T-helper 1 cell treated with Interleukin-12 subunit alpha and Interleukin-12 subunit beta and Interleukin-4 antibody, amounts not matched to agents 30 ng/mL and 1 ng/mL, for 36 hours (primary cell): ENCODE results near the gene KIF26A. TPM values are rescaled to one million over a fixed set of nuclear protein-coding genes. Genes with fewer than 3 reads are reported as not detected.

ENCODE experiments used
- intact Hi-C: fragments of 100-400 bp; cut with micrococcal nuclease; formaldehyde crosslinking; loops from one replicate; pipeline ENCODE4 v1.15.1; 2024
- total RNA-seq: library from RNA; stranded (reverse); gene quantifications from 2 replicates; pipeline ENCODE4 v1.2.3, GENCODE V29; 2022

KIF26A gene
- total RNA-seq, 1 donor from 2014 or later = 0.66 TPM

- intact Hi-C loops = no loop called here
Observed at GRCh38 chr14:104190396-104191000, 52.1 kb downstream of the KIF26A start.

DNA sequence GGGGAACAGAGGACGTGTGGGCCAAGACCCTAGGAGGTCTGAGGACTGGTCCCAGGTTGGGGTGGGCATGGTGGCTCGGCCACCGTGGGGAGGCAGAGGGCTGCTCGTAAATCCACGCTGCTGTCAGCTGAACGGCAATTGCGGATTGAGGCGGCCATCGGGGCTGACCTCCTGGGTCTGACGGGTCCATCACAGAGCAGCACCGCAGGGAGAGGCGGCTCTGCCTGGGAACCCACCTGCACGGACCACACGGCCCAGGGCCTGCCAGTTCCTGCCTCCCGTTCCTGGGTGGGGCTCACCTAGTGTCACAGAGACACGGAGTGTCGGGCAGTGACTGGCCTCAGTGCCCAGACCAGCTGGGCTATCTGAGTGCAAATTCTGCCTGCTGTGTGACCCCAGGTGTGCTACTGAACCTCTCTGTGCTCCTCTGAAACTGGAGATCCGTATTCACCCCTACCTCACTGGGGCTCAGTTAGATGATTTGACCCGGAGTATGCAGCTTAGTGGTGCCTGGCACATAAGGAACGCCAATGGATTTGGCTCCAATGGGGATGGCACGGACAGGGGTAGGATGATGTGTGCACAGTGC is 53.1 kb downstream of the KIF26A start:
- intact Hi-C loops = no loop called here

DNA sequence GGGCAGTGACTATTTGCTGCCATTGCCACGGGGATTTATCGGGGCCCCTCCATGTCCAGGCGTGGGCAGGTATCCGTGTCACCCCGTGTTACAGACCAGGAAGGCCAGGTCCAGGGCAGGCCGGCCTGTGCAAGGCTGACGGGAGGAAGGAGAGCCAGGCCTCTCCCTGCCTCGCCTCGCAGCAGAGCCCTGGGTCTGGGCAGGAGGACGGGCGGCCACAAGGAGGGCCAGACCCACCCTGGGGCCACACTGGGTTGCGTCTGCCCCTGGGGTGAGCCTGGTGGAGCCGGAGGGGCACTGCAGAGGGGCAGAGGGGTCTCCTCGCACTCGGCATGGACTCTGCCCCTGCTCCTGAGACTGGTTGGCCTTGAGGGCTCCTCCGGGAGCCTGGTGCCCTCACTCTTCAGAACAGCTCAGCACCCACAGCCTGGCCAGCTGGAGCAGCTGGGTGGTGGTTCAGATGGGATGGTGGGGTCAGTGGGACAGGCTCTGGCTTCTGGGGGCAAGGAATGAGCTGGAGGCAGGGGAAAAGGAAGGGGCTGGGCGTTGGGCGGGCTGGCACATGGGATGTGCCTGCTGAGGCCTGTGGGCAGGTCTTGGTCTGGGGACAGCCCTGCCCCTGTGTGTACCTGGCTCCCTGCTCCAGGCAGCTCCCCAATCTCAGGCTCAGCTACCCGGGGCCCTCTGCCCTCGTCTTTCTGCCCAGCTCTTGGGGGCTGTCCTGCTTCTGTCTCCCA is 53.9 kb downstream of the KIF26A start:
- intact Hi-C loops = no loop called here

DNA sequence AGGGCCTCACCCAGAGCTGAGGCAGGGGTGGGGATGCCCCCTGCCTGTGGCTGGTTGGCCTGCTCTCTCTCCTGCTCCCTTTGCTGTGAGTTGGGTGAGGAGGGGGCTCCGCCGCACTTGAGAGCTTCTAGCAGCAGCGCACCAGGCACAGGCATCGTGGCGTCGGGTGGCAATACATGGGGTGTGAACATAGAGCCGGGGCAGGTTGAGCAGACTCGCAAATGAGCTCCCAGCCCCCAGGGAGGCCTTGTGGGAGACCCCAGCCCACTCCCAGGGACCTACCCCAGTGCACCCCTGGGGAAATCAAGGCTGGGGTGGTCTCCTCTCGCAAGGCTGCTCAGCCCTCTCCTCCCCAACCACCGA is 54.5 kb downstream of the KIF26A start:
- intact Hi-C loops = no loop called here

DNA sequence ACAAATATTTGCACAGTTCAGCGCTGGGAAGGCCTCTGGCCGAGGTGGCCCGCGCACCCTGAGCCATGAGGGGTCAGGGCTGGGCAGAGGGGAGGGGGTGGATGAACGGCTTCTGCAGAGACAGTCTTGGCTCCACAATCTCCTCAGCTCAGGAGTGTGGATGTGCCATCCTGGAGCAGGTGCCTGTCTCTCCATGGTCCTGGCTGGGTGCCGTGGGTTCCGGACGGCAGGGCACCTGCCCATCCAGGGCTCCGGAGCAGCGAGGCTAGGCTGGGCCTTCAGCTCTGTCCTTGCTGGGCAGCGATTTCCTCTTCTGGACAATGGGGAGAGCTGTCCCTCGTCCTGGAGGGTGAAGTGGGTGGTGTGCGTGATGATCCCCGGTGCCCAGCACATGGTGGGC is 55.6 kb downstream of the KIF26A start:
- intact Hi-C loops = no loop called here

- intact Hi-C loops = no loop called here
Observed at GRCh38 chr14:104194716-104195115, 56.3 kb downstream of the KIF26A start.

DNA sequence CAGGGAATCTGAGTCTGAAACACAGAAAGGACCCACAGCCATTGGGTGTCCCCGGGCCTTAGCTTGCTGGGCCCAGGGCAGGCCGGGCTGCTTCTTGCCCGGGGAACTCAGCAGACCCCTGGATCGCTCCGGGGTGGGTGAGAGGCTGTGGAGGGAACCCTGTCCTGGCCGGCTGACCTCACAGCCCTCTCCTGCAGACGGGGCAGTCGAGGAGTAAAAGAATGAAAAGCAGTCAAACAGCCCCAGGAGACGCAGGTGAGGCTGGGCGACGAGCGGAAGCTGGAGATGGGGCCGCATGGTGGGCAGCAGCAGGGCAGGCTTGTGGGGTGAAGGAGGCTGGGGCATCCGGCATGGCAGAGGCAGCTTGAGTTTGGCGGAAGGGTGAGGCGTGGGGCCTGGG is 57.0 kb downstream of the KIF26A start:
- intact Hi-C loops = no loop called here

- intact Hi-C loops = no loop called here
Observed at GRCh38 chr14:104195878-104196277, 57.5 kb downstream of the KIF26A start.

DNA sequence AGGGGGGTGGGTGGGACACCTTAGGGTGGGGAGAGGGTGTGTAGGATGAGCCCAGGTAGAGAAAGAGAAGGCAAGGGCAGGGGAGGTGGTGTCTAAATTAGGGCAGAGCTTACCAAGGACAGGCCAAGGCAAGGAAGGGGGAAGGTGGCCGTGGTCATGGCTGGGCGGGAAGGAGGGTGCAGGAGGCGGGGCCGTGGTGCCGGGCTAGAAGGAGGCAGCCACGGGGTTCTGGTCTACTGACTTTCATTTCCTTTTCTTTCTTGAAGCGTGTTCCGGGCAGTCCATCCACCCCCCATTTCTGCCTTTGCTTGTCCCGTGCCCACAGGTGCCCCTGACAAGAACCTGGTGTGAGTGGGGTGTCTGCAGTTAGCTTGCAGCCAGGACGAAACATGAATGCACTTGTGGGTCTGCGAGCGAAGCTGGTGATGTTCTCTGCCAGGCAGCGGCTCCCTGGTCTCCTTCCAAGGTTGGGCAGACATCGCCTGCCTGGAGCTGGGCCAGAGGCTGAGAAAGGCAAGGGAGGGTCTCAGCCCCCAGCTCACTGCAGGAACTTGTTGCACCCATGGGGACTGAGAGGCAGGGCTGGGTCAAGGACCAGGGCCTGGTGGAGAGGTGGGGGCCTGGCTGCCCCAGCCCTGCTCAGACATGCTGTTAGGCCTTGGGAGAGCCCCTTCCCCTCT is 58.2 kb downstream of the KIF26A start:
- intact Hi-C loops = no loop called here

GRCh38 chr14:104197449-104198247 is 59.3 kb downstream of the KIF26A start:
- intact Hi-C loops = no loop called here

GRCh38 chr14:104199266-104199895 is 61.0 kb downstream of the KIF26A start:
- intact Hi-C loops = no loop called here

DNA sequence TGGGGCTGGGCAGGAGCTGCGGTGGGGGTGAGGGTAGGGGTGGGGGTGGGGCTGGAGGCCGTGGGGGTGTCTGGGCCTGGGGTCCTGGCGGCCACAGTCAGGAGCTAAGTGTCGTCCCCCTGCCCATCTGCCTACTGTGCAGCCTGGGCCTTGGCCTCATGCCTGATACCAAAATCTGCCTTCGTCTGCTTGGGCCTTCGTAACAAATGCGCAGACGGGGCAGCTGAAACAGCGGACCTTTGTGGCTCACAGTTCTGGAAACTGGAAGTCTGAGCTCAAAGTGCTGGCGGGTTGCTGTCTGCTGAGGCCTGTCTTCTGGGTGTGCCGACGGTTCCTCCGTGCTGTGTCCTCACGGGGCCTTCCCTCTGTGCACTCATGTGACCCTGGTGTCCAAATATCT is 61.7 kb downstream of the KIF26A start:
- intact Hi-C loops = no loop called here

DNA sequence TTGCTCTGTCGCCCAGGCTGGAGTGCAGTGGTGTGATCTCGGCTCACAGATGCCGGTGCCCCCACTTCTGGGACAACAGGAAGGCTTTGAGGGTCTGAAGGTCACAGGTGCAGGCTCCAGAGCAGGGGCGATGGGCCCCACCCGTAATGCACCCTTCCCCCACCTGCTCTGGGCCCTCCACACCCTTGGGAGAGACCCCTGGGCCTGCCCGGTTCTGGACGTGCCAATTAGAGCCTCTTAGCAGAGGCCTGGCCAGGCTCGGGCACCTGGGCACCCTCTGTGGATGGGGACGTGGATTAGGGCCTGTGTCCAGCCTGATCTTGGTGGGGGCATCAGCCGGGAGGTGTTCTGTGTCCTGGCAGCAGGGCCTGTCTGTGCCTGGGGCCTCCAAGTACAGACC is 62.2 kb downstream of the KIF26A start:
- intact Hi-C loops = no loop called here

DNA sequence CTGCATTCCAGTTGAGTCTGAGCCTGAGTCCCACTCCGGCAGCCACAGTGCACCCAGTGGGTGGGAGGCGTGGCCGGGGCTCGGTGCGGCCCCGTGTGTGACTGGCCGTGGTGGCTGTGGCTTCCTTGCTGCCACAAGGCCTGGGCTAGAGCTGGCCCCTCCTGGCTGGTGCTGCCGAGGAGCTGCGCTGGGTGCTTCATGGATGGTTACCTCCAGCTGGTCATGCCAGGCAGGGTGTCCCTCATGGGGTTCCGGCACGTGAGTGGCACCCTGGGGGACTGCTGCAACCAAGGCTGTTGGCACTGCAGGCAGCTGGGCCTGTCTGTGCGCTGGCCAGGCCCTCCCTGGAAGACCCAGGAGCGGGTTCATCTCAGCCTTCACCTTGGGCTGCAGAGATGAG is 62.7 kb downstream of the KIF26A start:
- intact Hi-C loops = no loop called here

DNA sequence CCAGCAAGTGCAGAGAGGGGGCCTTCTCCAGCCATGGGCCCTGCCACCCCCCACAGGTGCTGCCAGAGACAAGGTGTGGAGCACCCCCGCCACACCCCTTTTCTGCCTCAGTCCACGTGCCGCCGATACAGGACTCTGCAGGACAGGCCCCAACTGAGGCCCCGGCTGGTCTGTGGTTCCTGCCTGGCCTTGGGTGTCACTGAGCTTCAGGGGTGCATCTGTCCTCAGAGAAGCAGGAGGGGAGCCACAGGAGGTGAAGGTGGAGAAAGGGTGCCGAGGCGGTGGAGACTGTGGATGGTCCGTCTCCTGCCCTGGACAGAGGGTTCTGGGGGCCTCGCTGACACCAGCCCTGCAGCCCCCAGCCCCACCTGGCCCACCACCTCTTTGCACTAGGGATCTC is 63.1 kb downstream of the KIF26A start:
- intact Hi-C loops = no loop called here

- intact Hi-C loops = no loop called here
Observed at GRCh38 chr14:104202259-104203070, 64.1 kb downstream of the KIF26A start.

GRCh38 chr14:104203071-104203425 is 64.7 kb downstream of the KIF26A start:
- intact Hi-C loops = no loop called here

GRCh38 chr14:104204660-104205149 is 66.3 kb downstream of the KIF26A start:
- intact Hi-C loops = no loop called here

DNA sequence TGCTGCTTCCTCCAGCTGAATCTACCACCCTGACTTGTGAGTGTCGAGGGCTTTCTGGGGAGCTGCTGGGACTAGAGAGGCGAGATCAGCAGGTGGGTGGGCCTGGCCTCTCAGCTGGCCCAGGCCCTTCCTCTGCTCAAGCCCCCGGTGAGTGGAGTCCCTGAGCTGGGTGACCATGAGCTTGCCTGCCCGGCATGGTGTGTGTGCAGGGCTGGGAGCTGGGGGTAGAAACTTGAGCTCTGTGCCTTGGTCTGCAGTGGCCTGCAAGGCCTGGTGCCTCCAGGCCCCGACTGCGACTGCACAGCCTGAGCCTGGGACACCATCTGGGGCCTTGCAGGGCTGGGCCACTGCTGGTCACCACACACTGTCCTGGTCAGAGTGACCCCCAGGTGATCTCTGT is 67.4 kb downstream of the KIF26A start:
- intact Hi-C loops = no loop called here

DNA sequence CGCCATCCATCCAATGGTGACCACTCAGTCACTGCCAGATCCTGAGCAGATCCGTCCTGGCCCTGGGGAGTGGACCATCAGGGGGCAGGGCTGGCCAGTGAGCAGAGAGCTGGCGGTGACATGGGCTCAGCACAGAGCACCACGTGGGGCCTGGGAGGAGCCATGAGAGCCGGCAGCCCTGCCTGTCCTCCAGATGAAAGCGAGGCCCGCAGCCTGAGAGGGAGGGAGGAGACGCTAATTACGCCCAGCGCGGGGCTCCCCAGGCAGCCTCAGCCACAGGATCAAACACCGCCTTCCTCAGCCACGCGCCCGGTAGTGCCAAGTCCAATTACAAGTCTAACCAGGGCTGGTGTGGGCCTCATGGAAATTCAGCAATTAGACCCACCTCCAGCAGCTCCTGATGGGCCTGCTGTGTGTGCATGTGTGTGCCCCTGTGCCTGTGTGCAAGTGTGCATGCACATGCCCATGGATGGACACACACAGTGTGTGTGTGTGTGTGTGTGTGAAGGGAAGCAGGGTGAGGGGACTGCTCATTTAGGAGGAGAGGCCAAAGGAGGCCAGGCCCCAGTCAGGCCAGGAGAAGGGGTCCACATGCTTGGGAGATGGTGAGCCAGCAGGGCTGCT is 68.0 kb downstream of the KIF26A start:
- intact Hi-C loops = no loop called here
